Colonic mucosa (tissue), 4 donors: ENCODE data around the gene TGFBR1. TPM values are rescaled to one million over a fixed set of nuclear protein-coding genes. Genes with fewer than 3 reads are reported as not detected.

Source experiments
- DNase-seq: peaks from one replicate; pipeline ENCODE4 v3.0.0-alpha.2; 2020
- H3K27ac ChIP-seq: fragments of 200-600 bp; one replicate; pipeline ENCODE4 v1.8.0; 2021
- H3K27me3 ChIP-seq: fragments of 200-600 bp; one replicate; pipeline ENCODE4 v1.8.0; 2021
- H3K36me3 ChIP-seq: fragments of 200-600 bp; one replicate; pipeline ENCODE4 v1.8.0; 2021
- H3K4me1 ChIP-seq: fragments of 200-600 bp; one replicate; pipeline ENCODE4 v1.8.0; 2021; ENCODE audit warnings: mild to moderate bottlenecking
- H3K4me3 ChIP-seq: fragments of 200-600 bp; one replicate; pipeline ENCODE4 v1.8.0; 2021
- H3K9ac ChIP-seq, 2 donors: one replicate each; pipeline ENCODE4 v1.7.0; 2013; ENCODE audit warnings: control low read depth in 2 of 2, low read depth in 2 of 2, low read length in 2 of 2
- H3K9me3 ChIP-seq: fragments of 200-600 bp; one replicate; pipeline ENCODE4 v1.8.0; 2021
- CTCF ChIP-seq: fragments of 200-600 bp; IDR thresholded peaks from one replicate; pipeline ENCODE4 v1.8.0; 2022; ENCODE audit warnings: antibody characterized with exemption, mild to moderate bottlenecking
- intact Hi-C: fragments of 100-400 bp; cut with DNase I; formaldehyde crosslinking; loops from one replicate; pipeline ENCODE4 v1.14.1; 2022
- total RNA-seq, 2 donors: library from RNA; stranded (reverse); fragmentation: NEBNext Ultra II Directional in 1 of 2; extraction: Animal tissue kit (Norgen Biotek cat#: 25700) in 1 of 2; gene quantifications; one replicate each; pipeline ENCODE4 v1.2.1, GENCODE V29; 2021
- donor health status: healthy.
- donor health status: DM: no; HTN: no; CAD: no.
- donor health status: DM: no; HTN: no; CAD: no.

TGFBR1 gene
- total RNA-seq, 2 donors from 2014 or later = 19.0 to 48.7 TPM

- Histone ChIP-seq H3K27me3 (no peaks in the 10 kb centered on the region), H3K9me3 (no peaks in the 10 kb centered on the region), H3K36me3 (no peaks in the 10 kb centered on the region), H3K4me1 (no peaks in the 10 kb centered on the region), H3K9ac (no peak overlapping the region), H3K27ac (no peak overlapping the region), H3K4me3 (no peak overlapping the region)
- intact Hi-C loops = loop anchor here (10.0 kb wide), 1 partner anchor 195 kb away; no protein-coding TSS in a partner anchor
- no peak for DNase-seq
- no peak for TF ChIP-seq CTCF
These were observed 65.3 kb downstream of the TGFBR1 start for GRCh38 chr9:99169982-99170761.

- no peak for DNase-seq
- Histone ChIP-seq H3K27me3 (no peaks in the 10 kb centered on the region), H3K9me3 (no peaks in the 10 kb centered on the region), H3K36me3 (no peaks in the 10 kb centered on the region), H3K4me1 (no peaks in the 10 kb centered on the region), H3K27ac (no peak overlapping the region), H3K9ac (no peak overlapping the region), H3K4me3 (no peak overlapping the region)
- intact Hi-C loops = loop anchor here (10.0 kb wide), 1 partner anchor 193 kb away; no protein-coding TSS in a partner anchor
- TF ChIP-seq CTCF = no peak
These were observed 66.6 kb downstream of the TGFBR1 start for GRCh38 chr9:99171225-99172123.

GRCh38 chr9:99172124-99173091 lies 67.5 kb downstream of the TGFBR1 start:
- no peak for DNase-seq
- Histone ChIP-seq H3K27ac (no peak overlapping the region), H3K27me3 (no peaks in the 10 kb centered on the region), H3K36me3 (no peaks in the 10 kb centered on the region), H3K4me3 (no peak overlapping the region), H3K4me1 (no peaks in the 10 kb centered on the region), H3K9me3 (no peaks in the 10 kb centered on the region), H3K9ac (no peak overlapping the region)
- intact Hi-C loops = loop anchor here (10.0 kb wide), 1 partner anchor 192 kb away; no protein-coding TSS in a partner anchor
- TF ChIP-seq CTCF = no peak

- no peaks in the 10 kb centered on the region for H3K27me3 ChIP-seq
- H3K4me3 ChIP-seq = no peak overlapping the region
- H3K36me3 ChIP-seq = no peaks in the 10 kb centered on the region
- intact Hi-C loops = loop anchor here (10.0 kb wide), 1 partner anchor 191 kb away; no protein-coding TSS in a partner anchor
- TF ChIP-seq CTCF = no peak
- no peak for DNase-seq
- no peaks in the 10 kb centered on the region for H3K9me3 ChIP-seq
- no peak overlapping the region for H3K9ac ChIP-seq
- H3K27ac ChIP-seq = no peak overlapping the region
- H3K4me1 ChIP-seq = no peaks in the 10 kb centered on the region
These were observed 68.9 kb downstream of the TGFBR1 start for GRCh38 chr9:99173570-99174504.
